Measurements from ENCODE around the gene TFPI.
"Not testable (repeated sequence)": the region's sequence is repeated elsewhere in the genome, so short reads cannot be mapped to it uniquely, and the experiment has no call there.

TFPI gene

DNA sequence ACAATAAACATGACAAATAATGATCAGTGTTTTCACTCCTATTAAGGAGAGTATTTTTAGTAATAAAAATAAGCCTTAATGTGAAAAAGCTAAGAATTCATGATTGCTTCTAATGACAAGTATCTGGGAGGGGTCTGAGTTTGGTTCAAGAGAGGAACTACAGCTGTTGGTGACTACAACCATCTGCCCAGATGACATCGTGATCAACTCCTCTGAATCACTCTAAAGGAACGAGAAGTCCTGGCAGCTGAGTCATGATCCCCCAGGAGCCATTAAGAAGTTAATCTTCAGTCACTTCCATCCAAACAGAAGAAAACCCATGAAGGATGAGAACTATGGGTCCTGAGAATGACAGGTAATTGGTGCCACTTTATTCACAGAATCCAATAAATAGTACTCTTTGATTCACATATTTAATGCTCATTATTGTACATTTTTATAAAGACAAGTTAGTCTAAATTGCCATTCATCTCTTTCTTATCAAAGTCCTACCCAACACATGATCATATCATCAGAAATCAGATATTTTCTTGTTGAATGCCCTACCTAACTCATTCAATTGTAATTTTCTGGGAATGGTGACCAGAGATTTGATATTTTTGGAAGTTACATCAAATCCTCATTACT is 6.8 kb downstream of the TFPI start:
- H3K27me3 Mint-ChIP-seq, result no peaks in the 10 kb centered on the region
- intact Hi-C loops (cut with micrococcal nuclease), result no loop called here
- H3K27ac Mint-ChIP-seq, result peak overlapping the region; percentile 51
- peaks cover 19% of the 10 kb centered on the region for H3K4me1 Mint-ChIP-seq (ENCODE audit: low read depth)
- H3K4me3 Mint-ChIP-seq, result no peak overlapping the region
- H3K9me3 Mint-ChIP-seq, result no peaks in the 10 kb centered on the region
- no peaks in the 10 kb centered on the region for H3K36me3 Mint-ChIP-seq (ENCODE audit: low read depth)

DNA sequence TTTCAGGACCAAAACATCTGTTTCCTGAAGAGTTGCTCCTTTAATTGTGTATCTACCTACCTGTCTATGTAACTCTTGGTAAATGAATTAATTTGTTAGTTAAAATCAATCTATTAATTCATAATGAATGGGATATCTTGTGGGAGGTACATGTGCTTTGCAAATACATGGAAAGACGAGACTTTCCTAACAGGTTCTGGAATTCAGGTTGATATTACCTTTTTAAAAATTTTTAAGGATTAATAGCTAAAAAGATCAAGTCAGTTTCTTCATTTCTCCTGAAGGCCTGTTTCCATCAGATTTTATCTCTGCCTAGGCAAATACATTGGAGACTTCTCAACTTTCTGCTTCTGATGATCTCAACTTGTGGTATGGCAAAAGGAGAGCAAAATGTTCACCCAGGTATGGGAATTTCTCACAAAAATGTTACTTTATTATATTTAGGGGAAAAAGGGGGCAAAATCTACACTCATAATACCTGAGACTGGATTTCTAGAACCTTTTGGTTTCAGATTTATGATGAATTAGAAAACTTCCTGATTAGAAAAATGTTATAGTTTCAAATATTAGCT is 7.4 kb downstream of the TFPI start:
- Mint-ChIP-seq H3K36me3 (ENCODE audit: low read depth) (no peaks in the 10 kb centered on the region), H3K4me3 (no peak overlapping the region), H3K27ac (peak overlapping the region; percentile 34), H3K27me3 (no peaks in the 10 kb centered on the region), H3K4me1 (ENCODE audit: low read depth) (peaks cover 23% of the 10 kb centered on the region), H3K9me3 (no peaks in the 10 kb centered on the region)
- intact Hi-C loops (cut with micrococcal nuclease), result no loop called here

DNA sequence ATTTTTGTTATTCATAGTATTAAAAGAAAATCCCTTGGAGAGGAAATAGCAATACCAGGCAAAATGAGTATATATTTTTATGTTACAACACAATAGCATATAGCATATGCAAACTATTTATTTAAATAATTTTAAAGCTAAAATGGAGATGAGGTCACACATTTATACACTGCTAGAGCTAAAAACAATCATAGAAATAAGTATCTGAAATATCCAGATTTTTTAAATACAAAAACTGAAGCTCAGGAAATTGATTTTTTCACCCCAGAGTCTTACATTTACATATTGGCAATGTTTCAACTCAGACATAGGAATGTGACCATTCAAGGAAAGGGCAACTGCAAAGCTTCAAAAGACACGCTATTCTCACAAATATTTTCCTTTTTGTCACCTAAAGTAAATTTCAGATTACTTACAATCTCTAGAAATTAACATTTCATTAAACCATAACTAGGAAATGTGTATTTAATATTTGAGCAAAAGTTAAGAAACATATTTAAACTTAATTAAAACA is 8.9 kb downstream of the TFPI start:
- Mint-ChIP-seq H3K36me3 (ENCODE audit: low read depth) (no peaks in the 10 kb centered on the region), H3K4me1 (ENCODE audit: low read depth) (peaks cover 26% of the 10 kb centered on the region), H3K27ac (no peak overlapping the region), H3K9me3 (no peaks in the 10 kb centered on the region), H3K4me3 (no peak overlapping the region), H3K27me3 (no peaks in the 10 kb centered on the region)
- intact Hi-C loops (cut with micrococcal nuclease), result no loop called here

DNA sequence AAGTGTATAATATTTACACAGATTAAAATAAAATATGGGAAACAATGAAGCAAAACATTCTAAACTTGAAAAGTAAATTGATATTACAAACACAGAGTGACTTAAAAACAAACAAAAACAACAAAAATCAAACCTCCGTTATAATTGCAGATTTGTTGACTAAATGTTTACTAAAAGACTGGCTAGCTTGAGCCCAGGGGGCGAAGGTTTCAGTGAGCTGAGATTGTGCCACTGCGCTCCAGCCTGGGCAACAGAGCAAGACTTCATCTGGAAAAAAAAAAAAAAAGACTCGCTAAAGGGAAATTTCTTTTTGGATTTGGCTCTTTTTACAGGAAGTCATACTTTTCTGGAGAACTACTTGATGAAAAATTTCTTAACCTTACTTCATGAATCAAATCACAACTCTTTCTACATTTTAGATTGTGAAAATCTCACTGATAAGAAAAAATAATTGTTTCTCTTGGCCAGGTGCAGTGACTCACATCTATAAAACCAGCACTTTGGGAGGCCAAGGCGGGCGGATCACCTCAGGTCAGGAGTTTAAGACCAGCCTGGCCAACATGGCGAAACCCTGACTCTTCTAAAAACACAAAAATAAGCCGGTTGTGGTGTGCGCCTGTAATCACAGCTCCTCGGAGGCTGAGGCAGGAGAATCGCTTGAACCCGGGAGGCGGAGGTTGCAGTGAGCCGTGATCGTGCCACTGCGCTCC is 9.7 kb downstream of the TFPI start:
- peaks cover 21% of the 10 kb centered on the region for H3K4me1 Mint-ChIP-seq (ENCODE audit: low read depth)
- no peak overlapping the region for H3K4me3 Mint-ChIP-seq
- intact Hi-C loops (cut with micrococcal nuclease), result no loop called here
- H3K9me3 Mint-ChIP-seq, result no peaks in the 10 kb centered on the region
- H3K27ac Mint-ChIP-seq, result no peak overlapping the region
- no peaks in the 10 kb centered on the region for H3K27me3 Mint-ChIP-seq
- H3K36me3 Mint-ChIP-seq (ENCODE audit: low read depth), result no peaks in the 10 kb centered on the region

DNA sequence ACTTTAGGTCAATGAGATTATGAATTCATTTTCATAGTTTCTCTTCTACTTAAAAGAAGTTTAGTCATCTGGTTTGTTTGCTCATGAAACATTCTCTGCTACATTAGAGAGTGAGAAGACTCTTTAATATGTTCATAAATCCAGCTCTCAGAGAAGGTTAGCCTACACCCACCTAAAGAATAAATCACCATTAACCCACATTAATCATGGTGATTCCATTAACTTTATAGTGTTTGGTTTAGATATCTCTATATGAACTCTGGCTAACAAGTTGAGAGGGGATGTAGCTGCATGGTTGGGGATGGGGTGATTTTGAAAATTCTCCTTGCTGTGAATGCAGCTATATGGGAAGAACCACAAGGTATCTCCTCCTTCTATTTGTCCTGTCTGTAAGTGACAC is 10.7 kb downstream of the TFPI start:
- no peaks in the 10 kb centered on the region for H3K27me3 Mint-ChIP-seq
- H3K4me3 Mint-ChIP-seq, result no peak overlapping the region
- intact Hi-C loops (cut with micrococcal nuclease), result no loop called here
- peaks cover 21% of the 10 kb centered on the region for H3K4me1 Mint-ChIP-seq (ENCODE audit: low read depth)
- H3K9me3 Mint-ChIP-seq, result no peaks in the 10 kb centered on the region
- H3K27ac Mint-ChIP-seq, result no peak overlapping the region
- no peaks in the 10 kb centered on the region for H3K36me3 Mint-ChIP-seq (ENCODE audit: low read depth)

DNA sequence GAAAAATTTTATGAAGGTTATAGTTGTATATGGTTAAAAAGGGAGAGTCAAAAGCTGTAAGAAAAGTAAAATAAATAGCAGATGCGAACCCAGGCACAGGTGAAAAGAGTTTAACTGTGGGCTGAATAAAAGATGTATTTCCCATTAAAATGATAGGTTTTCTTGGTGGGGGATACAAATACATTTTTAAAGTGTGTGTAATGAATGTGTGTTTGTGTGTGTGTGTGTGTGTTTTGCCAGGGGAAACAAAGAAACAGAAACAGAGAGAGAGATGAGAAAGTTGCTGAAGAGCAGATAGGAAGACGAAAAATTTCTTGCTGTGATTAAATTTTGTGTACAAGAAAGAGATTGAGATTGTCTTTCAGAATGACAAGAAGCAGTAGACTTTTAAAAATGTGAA is 12.1 kb downstream of the TFPI start:
- Mint-ChIP-seq H3K9me3 (no peaks in the 10 kb centered on the region), H3K36me3 (ENCODE audit: low read depth) (no peaks in the 10 kb centered on the region)

DNA sequence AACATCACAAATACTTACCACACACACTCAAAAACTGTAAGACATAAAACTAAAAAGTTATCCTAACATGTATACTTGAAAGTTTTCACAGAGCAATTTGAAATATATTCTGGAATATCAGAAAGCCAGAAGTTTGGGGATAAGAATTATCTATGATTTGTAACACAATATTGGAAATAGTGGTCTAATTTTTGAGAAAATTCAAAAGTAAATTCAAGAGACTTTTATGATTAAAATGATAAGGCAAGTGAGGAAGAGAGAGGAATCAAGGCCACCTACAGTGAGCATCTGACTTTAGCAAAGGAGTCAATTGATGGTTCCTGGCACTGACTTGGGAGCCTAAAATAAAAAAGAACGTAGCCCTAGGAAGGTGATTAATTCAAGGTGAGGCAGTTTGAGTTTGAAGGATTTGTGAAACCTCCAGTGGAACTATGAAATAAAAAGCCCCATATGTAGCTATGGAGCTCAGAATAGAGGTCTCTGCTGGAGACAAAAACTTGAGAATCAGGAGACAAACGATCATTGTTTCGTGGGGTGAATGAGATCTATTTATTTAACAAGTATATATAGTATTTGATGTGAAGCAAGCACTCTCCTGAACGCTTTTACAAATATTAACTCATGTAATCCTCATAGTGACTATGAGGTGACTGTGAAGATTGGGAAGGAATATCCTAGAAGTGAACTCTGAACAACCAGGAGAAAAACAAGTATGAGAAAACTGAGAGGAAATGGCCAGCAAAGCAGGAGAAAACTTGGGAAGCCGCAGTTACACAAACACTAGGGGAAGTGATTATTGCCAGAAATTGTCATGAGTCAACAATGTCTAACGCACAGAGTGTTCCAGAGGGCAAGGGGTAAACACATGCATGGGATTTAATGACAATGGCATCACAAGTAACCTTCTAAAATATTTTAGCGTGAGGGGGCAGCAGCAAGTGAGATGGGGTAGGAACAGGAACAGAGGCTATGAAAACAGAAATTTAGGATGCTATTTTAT is 12.8 kb downstream of the TFPI start:
- Mint-ChIP-seq H3K9me3 (no peaks in the 10 kb centered on the region), H3K4me3 (no peak overlapping the region), H3K27me3 (no peaks in the 10 kb centered on the region), H3K27ac (peak overlapping the region; percentile 11), H3K4me1 (ENCODE audit: low read depth) (peaks cover 21% of the 10 kb centered on the region), H3K36me3 (ENCODE audit: low read depth) (no peaks in the 10 kb centered on the region)
- intact Hi-C loops (cut with micrococcal nuclease), result no loop called here

More for the DNA sequence above, 12.1 kb downstream of the TFPI start:
- H3K27me3 Mint-ChIP-seq, result no peaks in the 10 kb centered on the region
- intact Hi-C loops (cut with micrococcal nuclease), result no loop called here
- peak overlapping the region; percentile 11 for H3K27ac Mint-ChIP-seq
- no peak overlapping the region for H3K4me3 Mint-ChIP-seq
- H3K4me1 Mint-ChIP-seq (ENCODE audit: low read depth), result peaks cover 21% of the 10 kb centered on the region

DNA sequence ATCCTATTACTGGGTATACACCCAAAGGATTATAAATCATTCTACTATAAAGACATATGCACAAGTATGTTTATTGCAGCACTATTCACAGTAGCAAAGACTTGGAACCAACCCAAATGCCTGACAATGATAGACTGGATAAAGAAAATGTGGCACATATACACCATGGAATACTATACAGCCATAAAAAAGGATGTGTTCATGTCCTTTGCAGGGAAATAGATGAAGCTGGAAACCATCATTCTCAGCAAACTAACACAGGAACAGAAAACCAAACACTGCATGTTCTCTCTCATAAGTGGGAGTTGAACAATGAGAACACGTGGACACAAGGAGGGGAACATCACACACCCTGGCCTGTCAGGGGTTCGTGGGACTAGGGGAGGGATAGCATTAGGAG is 16.0 kb downstream of the TFPI start:
- H3K4me3 Mint-ChIP-seq; H3K36me3 Mint-ChIP-seq (ENCODE audit: low read depth); intact Hi-C loops (cut with micrococcal nuclease); H3K27me3 Mint-ChIP-seq; H3K27ac Mint-ChIP-seq: not testable (repeated sequence)
- peaks cover 13% of the 10 kb centered on the region for H3K4me1 Mint-ChIP-seq (ENCODE audit: low read depth)
- peaks cover 26% of the 10 kb centered on the region for H3K9me3 Mint-ChIP-seq

DNA sequence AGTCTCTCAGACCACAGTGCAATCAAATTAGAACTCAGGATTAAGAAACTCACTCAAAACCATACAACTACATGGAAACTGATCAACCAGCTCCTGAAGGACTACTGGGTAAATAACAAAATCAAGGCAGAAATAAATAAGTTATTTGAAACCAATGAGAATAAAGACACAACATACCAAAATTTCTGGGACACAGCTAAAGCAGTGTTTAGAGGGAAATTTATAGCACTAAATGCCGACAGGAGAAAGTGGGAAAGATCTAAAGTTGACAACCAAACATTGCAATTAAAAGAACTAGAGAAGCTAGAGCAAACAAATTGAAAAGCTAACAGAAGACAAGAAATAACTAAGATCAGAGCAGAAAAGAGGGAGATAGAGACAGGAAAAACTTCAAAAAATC is 18.9 kb downstream of the TFPI start:
- H3K27ac Mint-ChIP-seq; intact Hi-C loops (cut with micrococcal nuclease); H3K27me3 Mint-ChIP-seq; H3K4me1 Mint-ChIP-seq (ENCODE audit: low read depth); H3K36me3 Mint-ChIP-seq (ENCODE audit: low read depth); H3K4me3 Mint-ChIP-seq: not testable (repeated sequence)
- peaks cover 26% of the 10 kb centered on the region for H3K9me3 Mint-ChIP-seq

DNA sequence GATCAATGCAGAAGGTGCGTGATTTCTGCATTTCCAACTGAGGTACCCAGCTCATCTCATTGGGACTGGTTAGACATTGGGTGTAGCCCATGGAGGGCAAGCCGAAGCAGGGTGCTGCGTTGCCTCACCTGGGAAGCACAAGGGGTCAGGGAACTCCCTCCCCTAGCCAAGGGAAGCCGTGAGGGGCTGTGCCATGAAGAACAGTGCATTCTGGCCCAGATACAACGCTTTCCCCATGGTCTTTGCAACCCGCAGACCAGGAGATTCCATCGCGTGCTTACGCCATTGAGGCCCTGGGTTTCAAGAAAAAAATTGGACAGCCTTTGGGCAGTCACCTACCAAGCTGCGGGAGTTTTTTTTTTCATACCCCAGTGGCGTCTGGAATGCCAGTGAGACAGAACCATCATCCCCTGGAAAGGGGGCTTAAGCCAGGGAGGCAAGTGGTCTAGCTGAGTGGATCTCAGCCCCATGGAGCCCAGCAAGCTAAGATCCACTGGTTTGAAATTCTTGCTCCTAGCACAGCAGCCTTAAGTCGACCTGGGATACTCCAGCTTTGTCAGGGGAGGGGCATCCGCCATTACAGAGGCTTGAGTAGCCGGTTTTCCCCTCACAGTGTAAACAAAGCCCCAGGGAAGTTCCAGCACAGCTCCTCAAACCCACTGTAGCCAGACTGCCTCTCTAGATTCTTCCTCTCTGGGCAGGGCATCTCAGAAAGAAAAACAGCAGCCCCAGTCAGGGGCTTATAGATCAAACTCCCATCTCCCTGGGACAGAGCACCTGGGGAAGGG is 21.7 kb downstream of the TFPI start:
- Mint-ChIP-seq H3K36me3 (ENCODE audit: low read depth) (no peaks in the 10 kb centered on the region), H3K4me1 (ENCODE audit: low read depth) (no peaks in the 10 kb centered on the region)
- intact Hi-C loops (cut with micrococcal nuclease), result no loop called here

DNA sequence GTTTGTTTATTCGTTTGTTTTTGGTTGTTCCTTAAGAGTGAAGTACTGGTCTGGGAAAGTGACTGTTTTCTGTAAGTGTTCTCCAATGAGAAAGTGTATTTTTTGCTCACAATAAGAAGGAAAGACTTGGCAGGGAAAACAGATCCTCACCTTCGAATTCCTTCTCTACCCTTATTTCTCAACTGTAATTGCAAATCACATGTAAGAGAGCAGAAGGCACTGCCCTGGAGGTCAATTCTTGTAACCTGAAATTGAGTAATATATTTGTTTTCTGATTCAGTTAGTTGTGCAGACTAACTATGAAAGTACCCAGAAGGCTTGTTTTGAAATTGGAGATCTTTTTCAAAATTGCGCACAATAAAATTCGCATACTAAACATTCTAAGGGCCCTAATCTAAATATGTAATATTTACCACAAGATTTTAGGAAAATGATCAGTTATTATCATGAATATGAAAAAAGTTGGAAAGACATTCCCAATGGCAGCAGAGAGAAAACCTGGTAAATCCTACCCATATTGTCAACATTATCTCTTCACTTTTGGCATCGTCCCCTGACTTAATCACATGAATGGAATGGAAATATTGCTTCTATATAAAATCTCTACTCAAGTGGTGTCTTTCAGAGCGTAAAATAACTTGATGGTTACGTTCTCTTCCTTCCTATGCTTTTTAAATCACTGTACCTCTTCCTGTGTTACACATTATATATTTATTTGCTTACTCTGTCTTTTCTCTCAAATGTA is 24.1 kb downstream of the TFPI start:
- no peaks in the 10 kb centered on the region for H3K27me3 Mint-ChIP-seq
- H3K4me1 Mint-ChIP-seq (ENCODE audit: low read depth), result no peaks in the 10 kb centered on the region
- no peaks in the 10 kb centered on the region for H3K36me3 Mint-ChIP-seq (ENCODE audit: low read depth)
- intact Hi-C loops (cut with micrococcal nuclease), result no loop called here
- no peak overlapping the region for H3K4me3 Mint-ChIP-seq
- H3K9me3 Mint-ChIP-seq, result peaks cover 18% of the 10 kb centered on the region
- no peak overlapping the region for H3K27ac Mint-ChIP-seq

More for the DNA sequence above, 21.7 kb downstream of the TFPI start:
- Mint-ChIP-seq H3K9me3 (peaks cover 26% of the 10 kb centered on the region), H3K4me3 (no peak overlapping the region), H3K27me3 (no peaks in the 10 kb centered on the region), H3K27ac (no peak overlapping the region)

DNA sequence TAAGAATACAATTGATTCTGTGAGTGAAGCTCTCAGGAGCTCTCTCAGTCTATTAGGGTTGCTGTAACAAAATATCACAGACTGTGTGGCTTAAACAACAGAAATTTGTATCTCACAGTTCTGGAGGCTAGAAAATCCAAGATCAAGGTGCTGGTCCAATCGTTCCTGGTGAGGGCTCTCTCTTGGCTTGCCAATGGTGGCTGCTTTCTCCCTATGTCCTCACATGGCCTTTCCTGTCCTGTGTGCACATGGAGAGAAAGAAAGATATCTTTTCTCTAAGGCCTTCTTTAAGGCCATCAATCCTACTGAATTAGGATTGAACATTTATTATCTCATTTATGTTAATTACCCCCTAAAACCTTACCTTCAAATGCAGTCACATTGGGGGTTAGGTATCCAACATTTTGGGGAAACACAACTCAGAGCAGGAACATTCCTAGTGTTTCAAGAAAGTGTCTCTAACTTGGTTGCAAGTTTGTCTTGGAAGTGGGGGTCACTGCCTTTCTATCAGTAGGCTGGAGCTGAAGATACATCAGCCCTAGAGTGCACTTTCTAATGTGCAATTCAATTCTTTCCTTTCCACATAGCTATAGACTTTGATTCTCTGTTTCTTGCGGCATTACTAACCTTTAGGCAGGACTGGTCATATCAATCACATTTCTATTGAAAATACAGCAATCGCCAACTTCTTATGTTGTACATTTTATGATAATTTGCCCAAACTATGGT is 24.8 kb downstream of the TFPI start:
- intact Hi-C loops (cut with micrococcal nuclease), result no loop called here
- Mint-ChIP-seq H3K4me1 (ENCODE audit: low read depth) (no peaks in the 10 kb centered on the region), H3K27me3 (no peaks in the 10 kb centered on the region), H3K27ac (no peak overlapping the region), H3K36me3 (ENCODE audit: low read depth) (no peaks in the 10 kb centered on the region), H3K9me3 (peaks cover 11% of the 10 kb centered on the region), H3K4me3 (no peak overlapping the region)

Measured in dendritic cell treated with granulocyte-macrophage colony-stimulating factor and Interleukin-4, amounts not matched to agents 40 ng/mL and 50 ng/mL, for 4 days (primary cell).